ENCODE results near the gene RYR3.

RYR3 gene

GRCh38 chr15:33310481-33311311, at the start of gene RYR3:
TSS of gene RYR3 (plus strand) at chr15:33310967. CDS start at chr15:33311046, 79 bp downstream.
- no peak for TF ChIP-seq ZFX (IDR thresholded peaks at IDR 0.05; ENCODE audit: borderline replicate concordance)
- no peak for TF ChIP-seq CTCF (IDR thresholded peaks at IDR 0.05)
- no peak within 1 kb of the TSS for H3K27ac ChIP-seq

- TF ChIP-seq ZFX (IDR thresholded peaks at IDR 0.05; ENCODE audit: borderline replicate concordance) (no peak), CTCF (IDR thresholded peaks at IDR 0.05) (no peak)
Measured at GRCh38 chr15:33262306-33262705, 48.5 kb upstream of the RYR3 start.

GRCh38 chr15:33277689-33278088, 33.1 kb upstream of the RYR3 start:
- TF ChIP-seq ZFX (IDR thresholded peaks at IDR 0.05; ENCODE audit: borderline replicate concordance) (no peak), CTCF (IDR thresholded peaks at IDR 0.05) (no peak)

More at GRCh38 chr15:33262306-33262705, 48.5 kb upstream of the RYR3 start:
- no peak overlapping the region for H3K27ac ChIP-seq

GRCh38 chr15:33278816-33279612, 31.8 kb upstream of the RYR3 start:
- no peak overlapping the region for H3K27ac ChIP-seq
- no peak for TF ChIP-seq ZFX (IDR thresholded peaks at IDR 0.05; ENCODE audit: borderline replicate concordance)
- no peak for TF ChIP-seq CTCF (IDR thresholded peaks at IDR 0.05)

More at GRCh38 chr15:33277689-33278088, 33.1 kb upstream of the RYR3 start:
- no peak overlapping the region for H3K27ac ChIP-seq

- TF ChIP-seq CTCF (IDR thresholded peaks at IDR 0.05) (no peak), ZFX (IDR thresholded peaks at IDR 0.05; ENCODE audit: borderline replicate concordance) (no peak)
Measured at GRCh38 chr15:33279613-33280205, 31.1 kb upstream of the RYR3 start.

GRCh38 chr15:33282226-33283020, 28.3 kb upstream of the RYR3 start:
- H3K27ac ChIP-seq = no peak overlapping the region
- TF ChIP-seq ZFX (IDR thresholded peaks at IDR 0.05; ENCODE audit: borderline replicate concordance) = no peak
- no peak for TF ChIP-seq CTCF (IDR thresholded peaks at IDR 0.05)

More at GRCh38 chr15:33279613-33280205, 31.1 kb upstream of the RYR3 start:
- no peak overlapping the region for H3K27ac ChIP-seq
